H1 (cell line): ENCODE results near the gene ADCY2. TPM values are rescaled to one million over a fixed set of nuclear protein-coding genes. Genes with fewer than 3 reads are reported as not detected.

Experiments used
- CEBPB ChIP-seq: IDR thresholded peaks from 2 replicates; pipeline ENCODE4 v1.6.1; 2012; ENCODE audit warnings: low read depth, low read length
- polyA plus RNA-seq, 7 experiments: library from polyadenylated mRNA; depleted of rRNA in 3 of 7; stranded (reverse) in 5 of 7; unstranded in 2 of 7; fragments of >200 nt in 5 of 7; fragments of 200-250 nt in 2 of 7; gene quantifications; 1 replicate in 5 of 7; 2 replicates in 1 of 7; 4 replicates in 1 of 7; pipeline versions ENCODE4 v1.2.1 to v1.2.3, GENCODE V29; 2011 to 2013; ENCODE audit warnings: missing spikeins in 2 of 7, mixed read lengths in 2 of 7
- total RNA-seq: library from RNA; stranded (reverse); fragmentation: NEBNext Ultra II Directional; extraction: Animal tissue kit (Norgen Biotek cat#: 25700); gene quantifications from 2 replicates; pipeline ENCODE4 v1.2.1, GENCODE V29; 2021

The ADCY2 gene
- total and polyA plus RNA-seq, 2 of the 8 experiments (the other 6 are each of a cell fraction or from before 2014, with no cell fraction given), result 35.8 to 122 TPM

DNA sequence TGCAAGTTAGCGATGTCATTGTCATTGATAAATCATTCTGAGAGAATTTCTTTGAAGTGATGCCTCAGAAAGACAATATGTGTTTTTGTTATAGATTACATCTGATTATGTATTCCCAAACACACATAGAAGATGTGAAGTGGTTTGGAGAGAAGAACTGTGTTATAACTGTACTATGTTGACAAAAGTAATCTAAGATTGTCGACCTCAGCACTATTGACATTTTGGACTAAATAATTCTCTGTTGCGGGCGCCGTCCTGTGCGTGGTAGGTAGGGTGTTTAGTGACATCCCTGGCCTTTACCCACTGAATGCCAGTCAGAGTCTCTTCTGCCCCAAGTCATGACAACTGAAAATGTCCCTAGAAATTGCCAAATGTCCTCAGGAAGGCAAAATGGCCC lies 377.2 kb downstream of the ADCY2 start (continued):
- TF ChIP-seq CEBPB, result no peak
